Calu3 (cell line): Measurements from ENCODE around the gene CYP11A1. TPM values are rescaled to one million over a fixed set of nuclear protein-coding genes. Genes with fewer than 3 reads are reported as not detected.

Source experiments
- BruUV-seq: library from RNA; stranded (reverse); fragments of 400-500 nt; replicated peaks from 2 replicates; lab custom pipeline; 2021; lab: Mats Ljungman, UMichigan
- CTCF ChIA-PET: fragments of 300-600 bp; sonication (Branson Sonifier 250); formaldehyde crosslinking; loops from one replicate; lab custom pipeline; 2022; ENCODE audit warnings: antibody characterized with exemption; lab: Charles Lee
- DNase-seq: peaks from one replicate; pipeline ENCODE4 v3.0.0; 2022
- H3K27ac Mint-ChIP-seq: one replicate; pipeline ENCODE4 v1.8.0; 2022; ENCODE audit warnings: mixed read lengths; ENCODE audit not compliant: unreplicated experiment
- H3K27me3 Mint-ChIP-seq: one replicate; pipeline ENCODE4 v1.8.0; 2022; ENCODE audit warnings: mixed read lengths; ENCODE audit not compliant: unreplicated experiment
- H3K36me3 Mint-ChIP-seq: one replicate; pipeline ENCODE4 v1.8.0; 2022; ENCODE audit warnings: mild to moderate bottlenecking, moderate library complexity, mixed read lengths; ENCODE audit not compliant: insufficient read depth, unreplicated experiment
- H3K4me1 Mint-ChIP-seq: one replicate; pipeline ENCODE4 v1.8.0; 2022; ENCODE audit warnings: mild to moderate bottlenecking, low read depth, mixed read lengths; ENCODE audit not compliant: unreplicated experiment
- H3K4me3 Mint-ChIP-seq: one replicate; pipeline ENCODE4 v1.8.0; 2022; ENCODE audit warnings: mild to moderate bottlenecking, low read depth, moderate library complexity, mixed read lengths; ENCODE audit not compliant: unreplicated experiment
- H3K9me3 Mint-ChIP-seq: one replicate; pipeline ENCODE4 v1.8.0; 2022; ENCODE audit warnings: low read depth, mixed read lengths; ENCODE audit not compliant: unreplicated experiment
- CTCF ChIP-seq: fragments of 200-600 bp; IDR thresholded peaks from one replicate; pipeline ENCODE4 v1.8.0; 2022; ENCODE audit warnings: antibody characterized with exemption; ENCODE audit not compliant: unreplicated experiment
- intact Hi-C: fragments of 100-400 bp; cut with micrococcal nuclease; formaldehyde crosslinking; loops from one replicate; pipeline ENCODE4 v1.10.0; 2022; ENCODE audit not compliant: unreplicated experiment
- total RNA-seq: library from RNA; stranded (reverse); gene quantifications from 2 replicates; pipeline ENCODE4 v1.2.3, GENCODE V29; 2022

Gene CYP11A1
- total RNA-seq, 1 experiment from 2014 or later, result not detected

GRCh38 chr15:74386496-74387140 lies 19.2 kb upstream of the CYP11A1 start:
- Mint-ChIP-seq H3K36me3 (peaks cover 18% of the 10 kb centered on the region), H3K9me3 (peaks cover 2% of the 10 kb centered on the region), H3K4me1 (peaks cover 87% of the 10 kb centered on the region), H3K27me3 (no peaks in the 10 kb centered on the region), H3K4me3 (no peak overlapping the region), H3K27ac (peak overlapping the region; percentile 90)
- CTCF ChIA-PET, result no interaction called here
- intact Hi-C loops, result no loop called here
- BruUV-seq, result no TSS peak
- no peak for TF ChIP-seq CTCF
- no peak for DNase-seq

- intact Hi-C loops, result no loop called here
- Mint-ChIP-seq H3K36me3 (peaks cover 19% of the 10 kb centered on the region), H3K9me3 (peaks cover 2% of the 10 kb centered on the region), H3K27me3 (no peaks in the 10 kb centered on the region), H3K4me3 (no peak overlapping the region), H3K4me1 (peaks cover 87% of the 10 kb centered on the region), H3K27ac (peak overlapping the region; percentile 90)
- no TSS peak for BruUV-seq
- TF ChIP-seq CTCF, result no peak
- DNase-seq, result no peak
- CTCF ChIA-PET, result interaction anchor here (0.7 to 2.6 kb wide), 9 partner anchors 9 to 52 kb away, joined by 3 to 25 read pairs (median 5); no protein-coding TSS in a partner anchor
Observed at GRCh38 chr15:74385733-74386132, 18.3 kb upstream of the CYP11A1 start.

GRCh38 chr15:74384881-74385643 lies 17.6 kb upstream of the CYP11A1 start:
- peaks cover 87% of the 10 kb centered on the region for H3K4me1 Mint-ChIP-seq
- peak; percentile 84 for DNase-seq
- no TSS peak for BruUV-seq
- TF ChIP-seq CTCF, result no peak
- CTCF ChIA-PET, result interaction anchor here (0.7 to 2.6 kb wide), 17 partner anchors 9 to 1067 kb away, joined by 3 to 25 read pairs (median 4); no protein-coding TSS in a partner anchor
- H3K27ac Mint-ChIP-seq, result peak overlapping the region; percentile 90
- no peaks in the 10 kb centered on the region for H3K27me3 Mint-ChIP-seq
- peaks cover 25% of the 10 kb centered on the region for H3K36me3 Mint-ChIP-seq
- H3K9me3 Mint-ChIP-seq, result no peaks in the 10 kb centered on the region
- H3K4me3 Mint-ChIP-seq, result no peak overlapping the region
- intact Hi-C loops, result no loop called here

- TSS peak; percentile 74 for BruUV-seq
- intact Hi-C loops, result no loop called here
- Mint-ChIP-seq H3K27me3 (no peaks in the 10 kb centered on the region), H3K9me3 (no peaks in the 10 kb centered on the region), H3K4me1 (peaks cover 87% of the 10 kb centered on the region), H3K4me3 (peak overlapping the region; percentile 32), H3K27ac (peak overlapping the region; percentile 90), H3K36me3 (peaks cover 25% of the 10 kb centered on the region)
- TF ChIP-seq CTCF, result no peak
- CTCF ChIA-PET, result interaction anchor here (0.9 to 2.6 kb wide), 12 partner anchors 9 to 100 kb away, joined by 3 to 25 read pairs (median 4); no protein-coding TSS in a partner anchor
- DNase-seq, result no peak
Observed at GRCh38 chr15:74384566-74384880, 17.1 kb upstream of the CYP11A1 start.
